GM12872 (cell line): ENCODE results near the gene BAIAP2L2.

ENCODE experiments used
- TF ChIP-seq, protein P1 (sequence below): IDR thresholded peaks from 3 replicates; pipeline ENCODE4 v1.5.1; 2011; ENCODE audit warnings: low read depth, mild to moderate bottlenecking, low read length, moderate library complexity; ENCODE audit not compliant: insufficient read depth

The BAIAP2L2 gene

GRCh38 chr22:38110008-38110862 is at the start of gene BAIAP2L2:
BAIAP2L2 (minus strand) TSS chr22:38110684; CDS start chr22:38110525, 159 bp downstream.
- TF ChIP-seq, protein P1, sequence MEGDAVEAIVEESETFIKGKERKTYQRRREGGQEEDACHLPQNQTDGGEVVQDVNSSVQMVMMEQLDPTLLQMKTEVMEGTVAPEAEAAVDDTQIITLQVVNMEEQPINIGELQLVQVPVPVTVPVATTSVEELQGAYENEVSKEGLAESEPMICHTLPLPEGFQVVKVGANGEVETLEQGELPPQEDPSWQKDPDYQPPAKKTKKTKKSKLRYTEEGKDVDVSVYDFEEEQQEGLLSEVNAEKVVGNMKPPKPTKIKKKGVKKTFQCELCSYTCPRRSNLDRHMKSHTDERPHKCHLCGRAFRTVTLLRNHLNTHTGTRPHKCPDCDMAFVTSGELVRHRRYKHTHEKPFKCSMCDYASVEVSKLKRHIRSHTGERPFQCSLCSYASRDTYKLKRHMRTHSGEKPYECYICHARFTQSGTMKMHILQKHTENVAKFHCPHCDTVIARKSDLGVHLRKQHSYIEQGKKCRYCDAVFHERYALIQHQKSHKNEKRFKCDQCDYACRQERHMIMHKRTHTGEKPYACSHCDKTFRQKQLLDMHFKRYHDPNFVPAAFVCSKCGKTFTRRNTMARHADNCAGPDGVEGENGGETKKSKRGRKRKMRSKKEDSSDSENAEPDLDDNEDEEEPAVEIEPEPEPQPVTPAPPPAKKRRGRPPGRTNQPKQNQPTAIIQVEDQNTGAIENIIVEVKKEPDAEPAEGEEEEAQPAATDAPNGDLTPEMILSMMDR, result no peak

- TF ChIP-seq, protein P1, result no peak
Measured at GRCh38 chr22:38155703-38156102, 45.2 kb upstream of the BAIAP2L2 start.

DNA sequence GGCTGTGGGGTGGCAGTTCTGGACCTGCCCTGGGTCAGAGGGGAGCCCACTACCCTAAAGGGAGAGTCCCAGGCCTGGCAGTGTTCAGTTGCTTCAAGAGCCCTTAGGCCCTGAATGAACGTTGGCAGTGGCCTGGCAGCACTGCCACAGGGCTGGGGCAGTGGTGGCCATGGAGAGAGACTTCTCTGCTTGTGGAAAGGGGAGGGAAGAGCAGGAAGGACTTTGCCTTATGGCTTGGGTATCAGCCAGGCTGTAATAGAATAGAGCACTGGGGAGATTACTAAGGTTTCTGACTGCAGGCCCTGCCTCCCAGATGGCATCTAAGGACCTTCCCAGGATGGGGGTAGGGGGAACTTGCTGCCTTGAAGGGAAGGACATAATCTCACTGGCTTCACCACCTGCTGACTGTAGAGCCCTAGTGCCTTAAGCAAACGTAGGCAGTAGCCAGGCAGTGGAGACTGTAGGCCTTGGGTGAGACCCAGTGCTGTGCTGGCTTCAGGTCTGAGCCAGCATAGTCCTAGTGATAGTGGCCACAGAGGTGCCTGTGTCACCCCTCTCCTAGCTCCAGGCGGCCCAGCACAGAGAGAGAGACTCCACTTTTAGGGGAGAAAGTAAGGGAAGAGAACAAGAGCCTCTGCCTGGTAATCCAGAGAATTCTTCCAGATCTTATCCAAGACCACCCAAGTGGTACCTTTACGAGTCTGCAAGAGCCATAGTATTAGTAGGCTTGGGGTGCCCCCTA is 43.5 kb upstream of the BAIAP2L2 start:
- TF ChIP-seq, protein P1, result no peak

GRCh38 chr22:38151126-38151500 is 40.6 kb upstream of the BAIAP2L2 start:
- TF ChIP-seq, protein P1, result no peak

- TF ChIP-seq, protein P1, result no peak
Measured at GRCh38 chr22:38148245-38148644, 37.8 kb upstream of the BAIAP2L2 start.

GRCh38 chr22:38144025-38144405 is 33.5 kb upstream of the BAIAP2L2 start:
- TF ChIP-seq, protein P1, result no peak

- TF ChIP-seq, protein P1, result no peak
Measured at GRCh38 chr22:38142606-38143005, 32.1 kb upstream of the BAIAP2L2 start.
